GM12878 (cell line): ENCODE measurements around the gene ZNF547. TPM values are rescaled to one million over a fixed set of nuclear protein-coding genes. Genes with fewer than 3 reads are reported as not detected.

ENCODE experiments used
- ATAC-seq: fragments of 200-7000 bp; cut with Tn5 transposase; 3 replicates; pipeline ENCODE4 v1.9.1; 2020; ENCODE audit warnings: mild to moderate bottlenecking, moderate library complexity
- BruUV-seq: library from RNA; stranded (reverse); fragments of 400-500 nt; replicated peaks from 2 replicates; lab custom pipeline; 2021; lab: Mats Ljungman, UMichigan
- CTCF ChIA-PET: fragments of 300-600 bp; sonication (Branson Sonifier 250); formaldehyde crosslinking; extraction: SDS; loops from one replicate; lab custom pipeline; 2021; ENCODE audit warnings: inconsistent platforms; lab: Yijun Ruan, JAX
- POLR2A ChIA-PET: fragments of 350-600 bp; formaldehyde crosslinking; extraction: SDS; loops from one replicate; lab custom pipeline; 2021; ENCODE audit warnings: inconsistent platforms; lab: Charles Lee
- RAD21 ChIA-PET: fragments of 300-600 bp; sonication (Branson Sonifier 250); formaldehyde crosslinking; loops from one replicate; lab custom pipeline; 2023; ENCODE audit warnings: antibody characterized with exemption; ENCODE audit not compliant: unreplicated experiment; lab: Charles Lee
- SMC1A ChIA-PET: fragments of 300-600 bp; sonication (Branson Sonifier 250); formaldehyde crosslinking; loops from one replicate; lab custom pipeline; 2023; ENCODE audit not compliant: unreplicated experiment, uncharacterized antibody; lab: Charles Lee
- DNase-seq: peaks from one replicate; pipeline ENCODE4 v3.0.0-alpha.2; 2011; ENCODE audit warnings: low read depth, low spot score
- FAIRE-seq: peaks from 3 replicates; lab custom pipeline; 2011; peaks lifted over from hg19 to GRCh38; lab: Jason Lieb, UNC
- H2AFZ ChIP-seq: 2 replicates; pipeline ENCODE4 v1.6.0; 2011; ENCODE audit warnings: low read depth, low read length, control low read depth; ENCODE audit not compliant: control insufficient read depth
- H3K27ac ChIP-seq: 2 replicates; pipeline ENCODE4 v1.5.1; 2011; ENCODE audit warnings: control low read depth; ENCODE audit not compliant: control insufficient read depth, insufficient read depth
- H3K27me3 ChIP-seq, 2 experiments: replicated peaks in 1 of 2; 2 replicates each; pipeline versions ENCODE4 v1.6.0 to v1.6.1; 2011; ENCODE audit warnings: low read length in 1 of 2; ENCODE audit not compliant: control insufficient read depth in 2 of 2, insufficient read depth in 2 of 2
- H3K36me3 ChIP-seq, 2 experiments: 2 replicates each; pipeline ENCODE4 v1.5.1; 2011; ENCODE audit warnings: low read length in 1 of 2; ENCODE audit not compliant: control insufficient read depth in 2 of 2, insufficient read depth in 2 of 2
- H3K4me1 ChIP-seq: 2 replicates; pipeline ENCODE4 v1.6.1; 2011; ENCODE audit warnings: mild to moderate bottlenecking, low read length, moderate library complexity, mixed read lengths; ENCODE audit not compliant: control insufficient read depth, insufficient read depth
- H3K4me2 ChIP-seq: 2 replicates; pipeline ENCODE4 v1.6.0; 2011; ENCODE audit warnings: control low read depth; ENCODE audit not compliant: control insufficient read depth, insufficient read depth
- H3K4me3 ChIP-seq: fragments of 200-600 bp; sonication (generic); 2 replicates; pipeline ENCODE4 v1.5.1; 2016
- H3K79me2 ChIP-seq: 2 replicates; pipeline ENCODE4 v1.6.0; 2011; ENCODE audit warnings: low read length; ENCODE audit not compliant: control insufficient read depth, insufficient read depth
- H3K9ac ChIP-seq: 2 replicates; pipeline ENCODE4 v1.8.0; 2011; ENCODE audit warnings: low read length, control low read depth, mixed read lengths; ENCODE audit not compliant: control insufficient read depth, insufficient read depth
- H3K9me3 ChIP-seq: replicated peaks from 3 replicates; pipeline ENCODE4 v1.5.1; 2011; ENCODE audit warnings: mild to moderate bottlenecking, low read length; ENCODE audit not compliant: control insufficient read depth, insufficient read depth
- H4K20me1 ChIP-seq: 2 replicates; pipeline ENCODE4 v1.6.0; 2011; ENCODE audit not compliant: control insufficient read depth, insufficient read depth
- BHLHE40 ChIP-seq, 2 experiments: fragments of 450-650 bp in 1 of 2; IDR thresholded peaks; 2 replicates each; pipeline ENCODE4 v1.6.1; 2011 to 2017; ENCODE audit warnings: low read depth in 2 of 2, borderline replicate concordance in 1 of 2, improper control_type of control experiment in 1 of 2, low read length in 1 of 2, mild to moderate bottlenecking in 1 of 2
- CTCF ChIP-seq, 3 experiments: IDR thresholded peaks in 2 of 3; conservative IDR thresholded peaks in 1 of 3; 2 replicates each; pipeline ENCODE4 v1.5.1; 2011; ENCODE audit warnings: low read depth in 3 of 3, low read length in 3 of 3, mild to moderate bottlenecking in 3 of 3, control low read depth in 2 of 3, moderate library complexity in 2 of 3, inconsistent platforms in 1 of 3, mixed read lengths in 1 of 3; ENCODE audit not compliant: control insufficient read depth in 2 of 3, insufficient read depth in 1 of 3; ENCODE audit errors: extremely low read depth in 1 of 3
- E2F4 ChIP-seq: IDR thresholded peaks from 2 replicates; pipeline ENCODE4 v1.6.1; 2012; ENCODE audit warnings: low read depth, low read length, improper control_type of control experiment
- E2F8 ChIP-seq: fragments of 450-650 bp; IDR thresholded peaks from 2 replicates; pipeline ENCODE4 v1.6.1; 2018; ENCODE audit warnings: mild to moderate bottlenecking, low read depth, moderate library complexity; ENCODE audit not compliant: partially characterized antibody
- IKZF1 ChIP-seq: fragments of 450-650 bp; conservative IDR thresholded peaks from 2 replicates; pipeline ENCODE4 v1.6.1; 2017; ENCODE audit warnings: antibody characterized with exemption, mild to moderate bottlenecking
- IRF4 ChIP-seq: IDR thresholded peaks from 2 replicates; pipeline ENCODE4 v1.6.1; 2011; ENCODE audit warnings: low read depth, low read length
- MLLT1 ChIP-seq: fragments of 450-650 bp; IDR thresholded peaks from 2 replicates; pipeline ENCODE4 v1.6.1; 2016; ENCODE audit warnings: mild to moderate bottlenecking
- PAX5 ChIP-seq: IDR thresholded peaks from 2 replicates; pipeline ENCODE4 v1.6.1; 2011; ENCODE audit warnings: low read depth, low read length, borderline replicate concordance
- RAD21 ChIP-seq: IDR thresholded peaks from 2 replicates; pipeline ENCODE4 v1.6.1; 2011; ENCODE audit warnings: mild to moderate bottlenecking, low read depth, low read length, moderate library complexity; ENCODE audit not compliant: insufficient read depth
- RELA ChIP-seq: fragments of 450-650 bp; IDR thresholded peaks from 2 replicates; pipeline ENCODE4 v1.8.0; 2014; ENCODE audit warnings: borderline replicate concordance; ENCODE audit not compliant: partially characterized antibody
- RUNX3 ChIP-seq: IDR thresholded peaks from 2 replicates; pipeline ENCODE4 v1.6.1; 2012; ENCODE audit warnings: low read length, inconsistent platforms
- SMARCA5 ChIP-seq: fragments of 450-650 bp; IDR thresholded peaks from 2 replicates; pipeline ENCODE4 v1.6.1; 2017; ENCODE audit warnings: mild to moderate bottlenecking
- SMC3 ChIP-seq: IDR thresholded peaks from 2 replicates; pipeline ENCODE4 v1.6.1; 2011; ENCODE audit warnings: low read length, improper control_type of control experiment, borderline replicate concordance
- YY1 ChIP-seq: IDR thresholded peaks from 2 replicates; pipeline ENCODE4 v1.6.1; 2011; ENCODE audit warnings: low read depth, mild to moderate bottlenecking, low read length
- WGBS: methylation state at CpG from one replicate; pipeline ENCODE4 v1.1.6; 2016; ENCODE audit warnings: low lambda C conversion rate; ENCODE audit not compliant: insufficient replicate concordance, insufficient coverage; ENCODE audit errors: missing lambda C conversion rate; 5-methylcytosine and 5-hydroxymethylcytosine counted together
- in situ Hi-C: fragments of 300-500 bp; cut with MboI; formaldehyde crosslinking; loops from 9 replicates; pipeline ENCODE4 v1.14.3; 2018; ENCODE audit warnings: mixed read lengths
- intact Hi-C: fragments of 100-400 bp; cut with micrococcal nuclease; formaldehyde crosslinking; loops from one replicate; pipeline ENCODE4 v1.14.2; 2022; ENCODE audit not compliant: unreplicated experiment
- polyA plus RNA-seq, 11 experiments: library from polyadenylated mRNA; depleted of rRNA in 4 of 11; unstranded in 6 of 11; stranded (reverse) in 5 of 11; fragments of >200 nt; fragmentation: Nextera tagmentation in 4 of 11; fragmentation: Illumina TruSeq in 1 of 11; extraction: Ambion mirVana in 4 of 11; extraction: Trizol in 1 of 11; gene quantifications; 1 replicate in 1 of 11; 2 replicates in 10 of 11; pipeline versions ENCODE4 v1.2.1 to v1.2.3, GENCODE V29; 2011 to 2016; ENCODE audit warnings: inconsistent platforms in 2 of 11, missing spikeins in 2 of 11, low read depth in 1 of 11
- total RNA-seq, 4 experiments: library from RNA; depleted of rRNA in 3 of 4; stranded (reverse); fragments of >200 nt in 3 of 4; fragmentation: Illumina TruSeq in 1 of 4; extraction: Trizol in 1 of 4; gene quantifications; 2 replicates each; pipeline versions ENCODE4 v1.2.1 to v1.2.3, GENCODE V29; 2013 to 2021

ZNF547 gene
- total and polyA plus RNA-seq, 10 of the 15 experiments (the other 5 are each of a cell fraction or from before 2014, with no cell fraction given): 2.3 to 6.0 (median 3.3) TPM

GRCh38 chr19:57406516-57407123 lies 43.3 kb downstream of the ZNF547 start:
- WGBS: under 1% methylated on average over 8 of the region's 8 CpGs
- H3K79me2 ChIP-seq: peaks cover 4% of the 10 kb centered on the region
- no peak overlapping the region for H3K27ac ChIP-seq
- ChIA-PET SMC1A (interaction anchor here (0.6 to 2.0 kb wide), 4 partner anchors 12 to 412 kb away, joined by 3 to 9 read pairs (median 4); partner anchors contain the start of gene ZNF548), CTCF (interaction anchor here (0.6 to 3.1 kb wide), 15 partner anchors 9 to 497 kb away, joined by 3 to 8 read pairs (median 4); partner anchors contain the start of genes TRAPPC2B, ZIM3, ZNF304 and ZNF547), RAD21 (no interaction called here), POLR2A (no interaction called here)
- intact Hi-C loops: loop anchor here (2.0 to 10.0 kb wide), 2 partner anchors 172 to 478 kb away; partner anchors contain the start of genes ZNF416 and ZNF814
- in situ Hi-C loops: no loop called here
- no peak overlapping the region; the same call in 1 of the 2 replicates for H2AFZ ChIP-seq
- H3K36me3 ChIP-seq: 0 out of 4 replicates have a peak, but pooled peaks cover 0 to 3% of the 10 kb centered on the region in 2 experiments
- peak; percentile 85 for ATAC-seq
- TF ChIP-seq YY1 (peak; percentile 71; the same call in 1 of the 2 replicates), RAD21 (peak; percentile 86), SMARCA5 (peak; percentile 64; the same call in 1 of the 2 replicates), BHLHE40 (IDR thresholded peaks at IDR 0.05; ENCODE audit: borderline replicate concordance in 1 of 2, low read depth in 2 of 2, low read length in 1 of 2) (peak in 1 of 2 experiments; percentile 38; a peak in 1 of 4 replicates), E2F4 (no peak), CTCF (IDR thresholded peaks at IDR 0.05 in 2 of 3, conservative IDR thresholded peaks at IDR 0.05 in 1 of 3; ENCODE audit: control insufficient read depth in 2 of 3, extremely low read depth in 1 of 3, insufficient read depth in 1 of 3, low read depth in 3 of 3, low read length in 3 of 3) (peak; percentile 70 to 89 (median 88)), E2F8 (no peak), PAX5 (0 out of 2 replicates have a peak, but pooled peaks have one; percentile 24), MLLT1 (0 out of 2 replicates have a peak, but pooled peaks have one; percentile 31), IKZF1 (no peak), IRF4 (0 out of 2 replicates have a peak, but pooled peaks have one; percentile 11), SMC3 (peak; percentile 79), RELA (peak; percentile 25), RUNX3 (peak; percentile 56)
- no peak overlapping the region for H3K9ac ChIP-seq
- no peaks in the 10 kb centered on the region for H4K20me1 ChIP-seq
- no peaks in the 10 kb centered on the region for H3K4me1 ChIP-seq
- no peak overlapping the region for H3K4me3 ChIP-seq
- no peaks in the 10 kb centered on the region; the same call in 1 of the 3 replicates for H3K9me3 ChIP-seq
- FAIRE-seq: no peak
- DNase-seq: peak; percentile 17
- H3K27me3 ChIP-seq: no peaks in the 10 kb centered on the region
- no peak overlapping the region for H3K4me2 ChIP-seq
- no TSS peak for BruUV-seq
